Right renal cortex interstitium (tissue), 3 donors: Measurements from ENCODE around the gene GRIK1. TPM values are rescaled to one million over a fixed set of nuclear protein-coding genes. Genes with fewer than 3 reads are reported as not detected.
"Not testable (repeated sequence)": the region's sequence is repeated elsewhere in the genome, so short reads cannot be mapped to it uniquely, and the experiment has no call there.

Experiments
- DNase-seq, 3 donors: peaks; one replicate each; pipeline ENCODE4 v3.0.0-alpha.2; 2013; ENCODE audit warnings: low read depth in 3 of 3, low spot score in 2 of 3
- polyA plus RNA-seq, 3 donors: library from polyadenylated mRNA; unstranded; fragments of 120-200 nt; gene quantifications; one replicate each; pipeline ENCODE4 v1.2.1, GENCODE V29; 2013; ENCODE audit not compliant: insufficient read length in 3 of 3

GRIK1 gene
- polyA plus RNA-seq, 3 donors, result 1.2 to 2.5 (median 1.5) TPM

DNA sequence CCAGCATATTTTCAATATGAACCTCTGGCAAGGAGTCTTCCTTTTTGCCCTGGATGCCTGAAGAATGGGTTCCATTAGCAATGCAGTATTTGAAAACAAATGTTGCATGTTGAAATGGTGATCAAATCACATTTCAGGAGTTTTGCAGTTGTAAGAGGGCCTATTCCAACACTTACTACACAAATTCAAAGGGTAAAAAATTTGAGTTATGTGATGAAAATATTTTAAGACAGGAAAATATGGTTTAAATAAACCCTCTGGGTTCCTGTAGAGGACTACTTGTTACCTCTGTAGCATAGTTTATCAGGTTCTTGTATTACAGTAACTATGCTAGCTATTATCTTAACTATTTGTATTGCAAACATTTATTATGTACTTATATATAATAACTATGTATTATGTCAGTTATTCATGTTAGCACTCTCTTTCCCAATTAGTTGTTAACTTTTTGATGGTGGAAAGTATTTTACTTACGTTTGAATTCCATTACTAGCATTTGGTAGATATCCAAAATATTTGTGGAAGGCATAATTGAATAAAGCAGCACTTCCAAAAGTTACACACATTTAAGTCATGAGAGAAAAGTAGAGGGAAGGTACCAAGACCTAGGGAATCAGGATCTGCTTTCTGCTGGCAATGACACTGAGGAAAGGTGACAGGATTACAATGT lies 312.9 kb downstream of the GRIK1 start:
- DNase-seq, result no peak

GRCh38 chr21:29625990-29626389 lies 313.8 kb downstream of the GRIK1 start:
- no peak for DNase-seq

- no peak for DNase-seq
Measured at GRCh38 chr21:29624776-29625175, 315.0 kb downstream of the GRIK1 start.

GRCh38 chr21:29621525-29621924 lies 318.3 kb downstream of the GRIK1 start:
- DNase-seq, result no peak

GRCh38 chr21:29616209-29616751 lies 323.5 kb downstream of the GRIK1 start:
- no peak for DNase-seq

DNA sequence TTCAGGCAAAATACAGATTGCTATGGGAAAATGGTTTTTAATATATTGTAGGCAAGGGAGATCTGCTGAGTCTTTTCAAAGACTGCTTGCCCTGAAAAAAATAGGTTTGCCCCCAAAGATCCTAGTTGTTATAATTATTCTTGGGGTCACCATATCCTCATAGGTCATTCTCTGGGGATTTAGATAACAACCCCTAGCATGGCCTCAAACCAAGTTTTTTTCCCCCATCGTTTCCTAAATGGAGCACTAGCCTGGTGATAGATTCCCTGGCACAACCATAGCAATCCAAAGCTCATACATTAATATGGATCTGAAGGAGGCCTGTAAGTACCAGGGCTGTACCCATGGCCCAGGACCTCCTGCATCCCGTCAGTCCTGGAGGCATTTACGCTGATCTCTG lies 325.9 kb downstream of the GRIK1 start:
- DNase-seq, result no peak

- no peak for DNase-seq
Measured at GRCh38 chr21:29613021-29613420, 326.8 kb downstream of the GRIK1 start.

DNA sequence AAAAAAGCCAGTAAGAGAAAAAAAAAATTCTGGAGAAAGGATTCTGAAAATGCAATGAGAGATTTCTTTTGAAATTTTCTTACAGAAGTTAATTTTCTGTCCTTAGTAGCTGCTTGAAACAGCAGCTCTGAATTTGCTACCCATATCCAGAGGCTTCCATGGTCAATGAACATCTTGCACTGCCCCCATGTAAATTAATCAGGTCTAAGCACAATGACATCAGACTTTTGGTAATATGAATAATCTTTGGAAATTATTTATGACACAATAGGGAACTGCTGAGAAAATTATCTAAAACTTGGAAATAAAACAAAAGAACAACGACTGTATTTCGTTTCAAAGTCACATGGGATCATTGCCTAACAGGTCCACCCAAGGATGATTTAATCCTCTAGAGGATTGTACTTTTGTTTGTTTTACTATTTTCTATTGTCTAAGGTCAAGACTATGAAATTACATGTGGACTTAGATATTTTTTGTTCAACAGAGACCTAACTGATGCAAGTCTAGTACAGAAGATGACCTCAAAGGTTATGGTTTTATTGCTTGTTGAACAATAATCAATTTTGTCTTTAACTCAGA lies 328.9 kb downstream of the GRIK1 start:
- no peak for DNase-seq

DNA sequence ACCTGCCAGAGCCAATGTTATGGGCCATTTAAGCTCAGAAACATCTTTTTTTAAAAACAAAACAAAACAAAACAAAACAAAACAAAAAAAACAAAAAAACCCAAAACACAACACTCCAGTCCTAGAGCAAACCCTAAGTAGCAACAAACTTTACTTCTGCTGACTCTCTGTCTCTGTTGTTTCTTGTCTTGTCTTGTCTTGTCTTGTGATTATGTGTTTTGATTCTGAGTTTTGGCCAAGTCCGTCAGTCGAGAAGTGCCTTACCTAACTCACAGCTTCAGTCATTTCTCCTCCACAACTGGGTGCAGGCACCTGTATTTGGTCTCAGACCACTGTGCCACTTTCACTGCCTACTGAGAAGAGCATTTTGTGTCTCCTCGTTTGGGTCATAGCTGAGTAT lies 333.2 kb downstream of the GRIK1 start:
- no peak for DNase-seq

DNA sequence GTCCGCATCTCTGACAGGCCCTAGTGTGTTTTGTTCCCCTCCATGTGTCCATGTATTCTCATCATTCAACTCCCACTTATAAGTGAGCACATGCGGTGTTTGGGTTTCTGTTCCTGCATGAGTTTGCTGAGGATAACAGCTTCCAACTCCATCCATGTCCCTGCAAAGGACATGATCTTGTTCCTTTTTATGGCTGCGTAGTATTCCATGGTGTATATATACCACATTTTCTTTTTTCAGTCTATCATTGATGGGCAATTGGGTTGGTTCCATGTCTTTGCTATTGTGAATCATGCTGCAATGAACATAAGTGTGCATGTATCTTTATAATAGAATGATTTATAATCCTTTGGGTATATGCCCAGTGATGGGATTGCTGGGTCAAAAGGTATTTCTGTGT lies 334.6 kb downstream of the GRIK1 start:
- not testable (repeated sequence) for DNase-seq

DNA sequence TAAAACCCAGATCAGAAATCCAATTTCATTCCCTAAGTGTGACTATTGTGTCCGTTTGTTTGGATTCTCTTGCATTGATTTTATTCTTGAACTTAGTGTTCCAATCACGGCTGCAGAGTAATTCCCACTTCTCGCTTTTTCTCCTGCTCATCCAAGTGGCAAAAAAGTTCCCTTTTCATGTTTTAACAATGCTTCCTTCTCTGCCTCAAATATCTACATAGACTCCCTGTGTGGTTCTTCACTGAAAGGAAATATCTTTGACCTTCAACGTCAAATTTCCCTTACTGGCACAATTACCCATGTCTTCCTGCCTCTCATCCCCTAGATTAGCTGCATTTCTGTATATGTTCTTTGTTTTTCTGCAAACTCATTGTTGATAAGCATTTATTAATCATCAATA lies 335.7 kb downstream of the GRIK1 start:
- DNase-seq, result no peak

DNA sequence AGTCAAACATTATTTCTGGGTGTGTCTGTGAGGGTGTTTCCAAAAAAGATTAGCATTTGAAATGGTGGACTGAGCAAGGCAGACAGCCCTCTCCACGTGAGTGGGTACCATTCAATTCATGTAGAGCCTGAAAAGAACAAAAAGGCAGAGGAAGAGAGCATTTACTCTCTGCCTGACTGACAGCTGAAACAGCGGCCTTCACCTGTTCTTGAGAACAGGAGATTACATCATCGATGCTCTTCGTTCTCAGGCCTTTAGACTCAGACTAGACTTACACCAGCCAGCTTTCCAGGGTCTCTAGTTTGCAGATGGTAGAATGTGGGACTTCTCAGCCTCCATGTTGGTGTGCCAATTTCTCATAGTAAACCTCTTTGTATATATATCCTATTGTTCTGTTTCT lies 338.7 kb downstream of the GRIK1 start:
- DNase-seq, result no peak

- no peak for DNase-seq
Measured at GRCh38 chr21:29586696-29587095, 353.1 kb downstream of the GRIK1 start.

DNA sequence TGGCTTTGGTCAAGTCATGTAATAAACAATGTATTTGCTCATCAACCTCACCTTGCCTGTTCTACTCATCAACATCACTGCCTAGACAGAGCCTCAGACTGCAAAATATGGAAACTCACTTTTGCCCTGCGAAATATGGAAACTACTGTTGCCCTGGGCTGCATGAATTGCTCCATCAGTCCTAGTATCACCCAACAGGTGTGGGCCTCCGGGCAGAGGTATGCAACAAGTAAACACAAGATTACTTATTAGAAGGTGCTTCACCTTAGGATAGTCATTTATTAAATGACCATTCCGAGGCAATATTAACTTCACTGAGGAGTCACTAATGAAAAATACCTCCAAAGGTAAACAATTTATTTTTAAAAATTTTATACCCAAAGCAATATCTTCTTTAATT lies 354.3 kb downstream of the GRIK1 start:
- no peak for DNase-seq

DNA sequence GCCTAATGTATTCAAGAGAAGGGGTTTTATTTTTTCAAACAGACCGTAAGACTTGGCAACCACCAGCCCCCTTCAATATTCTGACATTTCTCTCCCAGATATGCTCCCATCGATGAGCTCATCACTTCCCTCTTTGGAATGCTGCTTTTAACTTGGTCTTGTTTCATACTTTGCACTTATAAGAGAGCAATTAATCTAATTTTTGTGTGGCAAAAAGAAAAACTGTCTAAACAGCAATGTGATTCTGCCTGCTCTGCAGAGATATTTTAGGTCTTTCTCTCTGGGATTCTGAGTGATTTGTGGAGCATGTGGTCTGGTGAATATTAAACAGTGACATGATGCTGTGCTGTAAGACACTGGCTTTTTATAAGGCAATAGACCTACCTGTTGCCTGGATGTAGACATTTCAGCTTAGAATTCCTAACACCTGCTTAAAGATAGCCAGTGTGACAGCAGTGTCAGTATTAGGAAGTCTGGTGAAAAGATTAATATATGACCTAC lies 356.3 kb downstream of the GRIK1 start:
- DNase-seq, result no peak

DNA sequence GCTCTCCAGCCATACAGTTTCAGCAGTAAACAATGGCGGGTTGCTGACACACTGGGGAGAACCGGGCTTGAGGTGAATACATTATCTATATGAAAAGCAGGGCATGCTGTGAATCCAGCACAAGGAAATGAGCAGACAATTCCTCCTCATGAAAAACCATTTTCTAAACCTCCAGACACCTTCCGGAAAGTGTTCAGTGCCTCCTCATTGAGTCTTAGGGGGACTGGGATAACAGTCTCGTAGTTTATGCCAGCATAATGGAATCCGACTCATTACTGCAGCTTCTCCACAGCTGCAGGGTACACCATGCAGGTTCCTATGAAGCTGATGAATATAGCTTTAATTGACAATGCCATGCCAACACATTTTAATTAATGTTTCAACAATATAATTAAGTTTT lies 356.9 kb downstream of the GRIK1 start:
- DNase-seq, result no peak

DNA sequence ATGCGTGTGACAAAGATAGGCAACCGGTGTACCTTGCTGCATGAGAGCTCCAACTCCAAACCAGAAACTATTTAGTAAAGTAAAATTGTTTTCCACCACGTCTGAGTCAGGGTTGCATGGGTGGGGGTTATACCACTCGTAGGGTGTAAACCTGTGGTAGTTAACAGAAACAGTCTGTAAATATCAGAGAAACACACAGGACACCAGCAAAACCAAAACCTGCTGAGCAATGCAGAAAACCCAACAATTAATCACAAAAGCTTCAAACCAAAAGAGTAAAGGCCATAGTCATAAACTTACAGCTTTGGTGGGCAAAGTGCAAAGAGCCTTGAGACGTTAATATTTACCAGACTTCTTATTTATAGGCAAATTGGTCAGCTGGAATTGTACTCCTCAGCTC lies 358.4 kb downstream of the GRIK1 start:
- no peak for DNase-seq

GRCh38 chr21:29580732-29581285 lies 359.0 kb downstream of the GRIK1 start:
- DNase-seq, result no peak

GRCh38 chr21:29578306-29578705 lies 361.5 kb downstream of the GRIK1 start:
- no peak for DNase-seq

- no peak for DNase-seq
Measured at GRCh38 chr21:29571949-29572348, 367.8 kb downstream of the GRIK1 start.

DNA sequence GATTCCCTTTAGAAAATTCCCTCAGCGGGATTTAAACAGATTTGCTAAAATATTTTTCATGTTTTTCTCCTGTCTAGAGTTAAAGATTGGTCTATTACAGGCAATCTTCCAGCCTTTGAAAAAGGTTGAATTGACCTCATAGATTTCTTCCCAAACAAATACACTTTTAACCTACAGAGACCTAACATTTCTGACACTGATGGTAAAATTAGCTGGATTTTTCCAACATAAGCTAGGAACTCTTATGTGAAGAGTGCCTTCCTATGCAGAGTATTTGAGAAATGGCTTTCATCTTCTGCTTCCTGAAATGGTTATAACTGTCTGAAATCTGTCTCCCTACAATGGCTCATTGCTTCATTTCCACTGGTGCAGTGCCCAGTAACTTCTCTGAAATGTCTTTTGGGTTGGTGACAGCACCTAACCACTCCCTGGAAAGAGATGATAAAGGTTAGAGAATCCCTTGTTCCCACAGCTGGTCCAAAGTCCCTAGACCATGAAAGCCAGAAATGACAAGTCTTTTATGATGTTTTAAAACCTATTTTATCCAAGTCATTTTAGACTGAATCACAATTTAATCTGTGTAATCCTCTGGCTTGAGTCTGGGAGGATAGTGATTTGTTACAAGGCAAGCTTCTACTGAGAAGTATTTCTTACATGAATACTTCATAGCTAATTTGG lies 371.6 kb downstream of the GRIK1 start:
- DNase-seq, result no peak
